ENCODE results near the gene DAPK1.

Gene DAPK1

DNA sequence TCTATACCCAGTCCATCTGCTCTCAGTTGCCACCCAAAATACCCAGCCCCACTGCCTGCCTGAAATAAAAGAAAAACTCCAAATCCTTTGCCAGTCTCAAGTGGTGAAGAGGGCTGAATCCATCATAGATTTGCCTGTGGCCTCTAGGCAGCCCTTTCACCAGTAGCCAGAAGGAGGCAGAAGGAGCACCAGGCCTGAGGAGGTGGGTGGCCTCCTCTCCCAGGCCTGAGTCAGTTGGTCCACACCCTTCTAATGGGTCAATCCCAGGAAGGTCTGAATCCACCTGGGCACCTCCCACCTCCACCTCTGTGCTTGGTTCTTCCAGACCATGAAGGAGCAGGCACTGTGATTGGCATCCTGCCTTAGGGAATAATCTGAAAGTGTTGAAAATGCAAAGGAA lies 97.0 kb downstream of the DAPK1 start:
- DNase-seq (ENCODE audit: low read depth), result no peak

DNA sequence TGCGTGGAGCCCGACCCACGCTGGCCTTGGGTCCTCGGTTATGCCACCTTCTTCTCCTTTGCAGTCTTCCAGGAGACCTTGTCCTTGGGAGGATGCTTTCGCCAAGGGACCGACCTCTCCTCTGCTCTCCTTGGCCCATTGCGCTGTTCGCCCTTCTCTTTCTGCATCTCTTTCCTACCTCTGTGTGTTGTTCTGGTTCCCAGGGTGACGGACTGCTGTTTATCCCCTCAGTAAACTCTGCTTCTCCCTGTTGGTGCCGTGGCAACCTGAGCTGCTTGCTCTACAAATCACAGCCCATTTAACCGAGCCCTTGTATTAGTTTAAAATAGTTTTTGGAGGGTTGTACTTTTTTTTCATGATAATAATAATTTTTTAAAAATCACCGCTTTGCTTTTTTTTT lies 97.9 kb downstream of the DAPK1 start:
- DNase-seq (ENCODE audit: low read depth), result no peak

DNA sequence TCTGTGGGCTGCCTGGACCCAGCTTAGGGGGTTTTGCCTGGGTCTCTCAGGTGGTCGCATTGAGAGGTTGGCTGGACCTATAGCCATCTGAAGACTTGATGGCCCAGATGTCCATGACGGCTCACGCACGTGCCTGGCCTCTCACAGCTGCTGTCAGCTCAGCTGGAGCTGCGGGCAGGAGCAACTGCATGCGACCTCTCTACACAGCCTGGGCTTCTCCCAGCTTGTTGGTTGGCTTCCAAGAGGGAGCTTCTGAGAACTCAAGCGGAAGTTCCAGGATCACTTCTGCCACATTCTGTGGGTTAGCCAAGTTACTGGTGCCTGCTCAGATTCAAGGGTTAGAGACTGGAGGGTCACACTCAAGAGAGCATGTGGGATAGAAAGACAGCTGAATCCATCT lies 99.2 kb downstream of the DAPK1 start:
- no peak for DNase-seq (ENCODE audit: low read depth)

DNA sequence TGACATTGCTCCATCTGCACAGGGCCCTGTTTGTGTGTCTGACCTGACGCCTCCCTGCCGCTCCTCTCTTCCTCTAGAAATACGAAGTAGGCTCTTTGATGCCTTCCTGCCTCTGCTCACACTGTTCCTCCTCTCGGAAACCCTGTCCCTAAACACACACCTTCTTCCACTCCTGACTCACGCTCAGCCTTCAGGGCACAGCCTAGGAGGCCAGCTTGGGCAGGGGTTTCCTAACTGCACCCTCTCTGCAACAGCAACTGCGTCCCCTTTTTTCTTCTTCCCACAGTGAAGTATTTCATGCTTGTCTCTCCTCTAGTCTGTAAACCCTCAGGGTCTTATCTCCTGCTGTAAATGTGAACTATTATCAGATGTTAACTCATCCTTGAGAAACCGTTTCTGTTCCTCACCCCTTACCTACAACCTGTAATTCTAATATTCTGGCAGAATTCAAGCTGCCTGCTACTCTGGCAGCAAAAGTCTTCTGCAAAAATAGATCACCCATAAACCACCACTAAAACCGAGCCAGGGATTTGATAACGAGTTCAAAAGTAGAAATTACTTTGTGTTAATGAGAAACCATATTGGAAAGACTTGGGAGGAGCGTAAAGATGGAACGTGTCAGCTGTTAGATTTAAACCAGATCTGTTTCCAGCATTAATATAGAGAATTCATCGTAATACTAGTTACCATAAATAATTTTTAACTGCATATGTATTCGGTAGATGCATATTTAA lies 100.2 kb downstream of the DAPK1 start:
- DNase-seq (ENCODE audit: low read depth), result no peak

DNA sequence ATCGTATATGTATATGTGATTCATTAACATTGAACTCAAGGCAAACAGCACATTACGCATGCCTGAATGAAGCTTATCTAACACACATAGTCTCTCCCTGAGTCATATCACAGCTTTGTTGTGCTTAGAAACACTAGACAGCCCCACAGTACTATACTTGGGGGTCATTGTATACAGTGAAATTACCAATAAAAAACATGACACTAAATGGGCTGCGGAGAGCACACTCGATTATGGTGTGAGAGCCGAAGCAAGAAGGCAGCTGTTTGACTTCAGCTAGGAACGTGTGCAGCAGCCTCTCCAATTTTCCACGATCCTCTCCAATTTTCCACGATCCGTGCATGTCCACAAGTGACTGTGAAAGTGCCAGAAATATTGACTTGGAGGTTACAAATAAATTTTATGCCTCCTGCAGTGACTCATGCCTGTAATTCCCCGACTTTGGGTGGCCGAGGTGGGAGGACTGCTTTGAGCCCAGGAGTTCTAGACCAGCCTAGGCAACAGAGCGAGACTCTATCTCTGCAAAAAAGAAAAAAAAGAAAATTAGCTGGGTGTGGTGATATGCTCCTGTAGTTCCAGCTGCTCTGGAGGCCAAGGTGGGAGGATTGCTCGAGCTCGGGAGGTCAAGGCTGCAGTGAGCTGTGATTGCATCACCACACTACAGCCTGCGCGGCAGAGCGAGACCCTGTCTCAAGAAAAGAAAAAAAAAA lies 102.4 kb downstream of the DAPK1 start:
- DNase-seq (ENCODE audit: low read depth), result no peak

DNA sequence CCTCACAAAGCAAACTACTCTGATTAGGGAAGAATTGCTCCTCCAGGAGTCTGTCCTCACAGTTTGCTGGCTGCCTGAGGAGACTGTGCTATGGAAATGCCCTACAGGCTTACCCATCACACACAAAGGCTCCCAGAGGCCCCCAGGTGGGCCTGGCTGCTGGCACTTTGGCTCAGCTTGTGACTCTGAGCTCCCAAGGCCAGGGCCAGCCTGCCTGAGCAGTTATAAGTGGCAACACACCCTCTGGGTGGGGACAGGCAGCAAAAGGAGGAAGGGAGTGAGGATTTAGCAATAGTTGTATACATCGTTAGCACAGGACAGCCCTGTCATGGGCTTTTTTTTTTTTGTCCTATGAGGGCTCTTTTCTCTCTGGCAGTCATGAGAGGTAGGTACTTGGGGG lies 103.5 kb downstream of the DAPK1 start:
- no peak for DNase-seq (ENCODE audit: low read depth)

DNA sequence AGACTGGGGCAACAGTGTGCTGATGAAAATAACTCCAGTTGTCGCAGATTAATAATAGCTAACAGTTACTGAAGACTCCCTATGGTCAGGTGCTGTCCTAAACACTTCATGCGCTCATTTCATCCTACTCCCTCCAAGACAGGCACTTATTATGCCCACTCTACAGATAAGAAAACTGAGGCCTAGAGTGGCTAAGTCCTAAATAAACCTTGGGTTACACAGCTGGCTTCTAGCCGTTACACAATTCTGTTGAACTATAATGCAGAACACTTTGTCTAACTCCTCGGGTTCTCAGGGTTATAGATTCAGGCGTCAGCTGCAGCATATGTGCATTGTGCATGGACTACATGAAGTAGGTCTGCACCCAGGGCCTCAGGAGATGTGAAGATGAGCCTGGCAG lies 103.9 kb downstream of the DAPK1 start:
- DNase-seq (ENCODE audit: low read depth), result no peak

DNA sequence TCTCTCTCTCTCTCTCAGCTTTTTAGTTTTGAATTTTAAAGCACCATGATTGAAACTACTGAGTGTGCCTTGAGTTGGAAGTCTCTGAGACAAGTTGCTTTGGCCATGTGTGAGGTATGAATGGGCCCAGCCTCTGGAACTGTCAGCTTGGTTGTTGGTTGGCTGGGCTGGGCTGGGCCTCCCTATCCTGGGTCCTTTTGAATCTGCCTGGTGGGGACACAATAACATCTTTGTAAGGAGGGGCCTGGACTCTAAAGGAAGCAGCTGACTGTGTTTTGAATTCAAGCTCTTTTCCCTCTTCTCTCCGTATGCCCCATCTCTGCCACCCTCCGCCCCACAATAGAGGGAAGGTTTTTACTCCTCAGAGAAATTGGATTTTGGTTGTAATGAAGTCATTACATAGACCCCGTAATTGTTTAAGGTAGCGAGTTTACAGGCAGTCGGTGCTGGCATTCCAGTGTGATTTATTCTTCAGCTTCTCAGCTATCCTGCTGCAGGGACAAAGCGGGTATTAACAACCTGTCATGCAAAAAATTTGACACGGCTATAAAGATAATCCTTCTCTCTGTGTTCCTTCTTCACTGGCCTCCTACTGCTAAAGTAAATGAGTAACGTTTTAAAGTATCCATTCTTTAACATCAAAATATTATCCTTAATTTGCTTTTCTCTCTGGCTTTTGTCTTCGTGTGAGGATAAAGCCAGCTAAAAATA lies 105.4 kb downstream of the DAPK1 start:
- no peak for DNase-seq (ENCODE audit: low read depth)

DNA sequence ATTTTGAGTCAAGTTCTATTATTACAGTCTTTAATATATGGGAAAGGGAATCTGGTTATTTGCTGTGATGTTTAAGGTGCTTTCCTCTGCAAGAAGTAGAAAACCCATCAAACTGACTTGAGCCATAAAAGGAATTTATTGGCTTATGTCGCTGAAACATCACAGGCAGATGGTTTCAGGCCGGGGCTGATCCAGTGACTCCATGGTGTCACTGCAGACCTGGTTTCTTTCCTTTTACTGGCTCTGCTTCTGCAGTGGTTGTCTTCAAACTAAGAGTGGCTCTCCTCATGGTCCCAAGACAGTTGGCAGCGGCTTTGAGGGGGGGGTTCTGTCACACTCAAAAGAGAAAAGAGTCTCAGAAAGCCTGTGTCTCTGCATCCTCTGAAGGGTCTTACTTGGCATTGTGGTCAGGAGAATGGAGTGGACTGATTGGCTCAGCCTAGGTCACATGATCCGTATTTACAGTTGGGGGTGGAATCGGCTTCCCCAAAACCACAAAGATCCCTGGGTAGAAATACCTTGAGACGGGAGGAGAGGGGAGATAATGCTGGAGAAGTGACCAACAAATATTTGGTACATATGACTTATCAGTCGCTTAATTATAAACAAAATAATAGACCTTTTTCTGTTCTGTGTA lies 106.3 kb downstream of the DAPK1 start:
- no peak for DNase-seq (ENCODE audit: low read depth)

DNA sequence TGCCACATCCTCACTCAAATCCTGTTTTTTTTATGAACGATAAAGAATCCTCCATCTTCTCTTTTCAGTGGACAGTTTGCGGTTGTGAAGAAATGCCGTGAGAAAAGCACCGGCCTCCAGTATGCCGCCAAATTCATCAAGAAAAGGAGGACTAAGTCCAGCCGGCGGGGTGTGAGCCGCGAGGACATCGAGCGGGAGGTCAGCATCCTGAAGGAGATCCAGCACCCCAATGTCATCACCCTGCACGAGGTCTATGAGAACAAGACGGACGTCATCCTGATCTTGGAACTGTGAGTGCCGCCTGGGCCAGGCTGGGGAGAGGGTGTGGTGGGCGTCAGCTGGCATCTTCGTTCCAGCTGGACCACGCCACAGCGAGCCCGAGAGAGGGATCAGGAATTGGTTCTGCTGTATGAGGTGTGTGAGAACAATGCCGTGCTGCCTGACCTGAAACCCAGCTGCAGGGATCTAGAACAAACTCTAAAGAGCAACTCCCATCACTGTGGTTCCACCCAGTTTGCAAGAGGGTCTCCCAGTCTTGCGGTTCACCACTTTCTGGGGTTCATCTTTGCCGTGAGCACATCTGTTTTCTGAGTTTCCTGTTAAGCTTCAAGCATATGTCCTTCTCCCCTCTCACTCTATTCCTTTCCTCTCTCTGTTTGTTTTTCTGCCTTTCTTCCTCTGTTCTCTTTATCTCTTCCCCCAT lies 107.4 kb downstream of the DAPK1 start:
- no peak for DNase-seq (ENCODE audit: low read depth)

DNA sequence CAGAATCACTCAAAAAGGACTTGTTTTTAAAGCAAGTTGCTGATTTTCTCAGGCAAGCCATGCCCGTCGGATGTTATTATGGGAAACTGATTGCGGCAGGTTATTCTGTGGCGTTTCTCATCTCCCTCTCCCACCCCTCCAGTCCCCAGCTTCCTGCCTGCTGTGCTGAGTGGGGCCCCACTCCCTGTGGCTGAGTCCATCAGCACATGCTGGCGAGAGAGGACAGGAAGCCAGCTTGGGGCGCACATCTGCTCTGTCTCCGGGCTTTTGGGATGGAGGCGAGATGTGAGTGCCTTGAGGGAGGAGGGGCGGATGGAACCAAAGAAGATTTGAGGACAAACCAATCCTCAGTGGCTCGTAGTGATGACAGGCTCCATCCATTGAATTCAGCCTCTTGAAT lies 108.0 kb downstream of the DAPK1 start:
- DNase-seq (ENCODE audit: low read depth), result no peak

DNA sequence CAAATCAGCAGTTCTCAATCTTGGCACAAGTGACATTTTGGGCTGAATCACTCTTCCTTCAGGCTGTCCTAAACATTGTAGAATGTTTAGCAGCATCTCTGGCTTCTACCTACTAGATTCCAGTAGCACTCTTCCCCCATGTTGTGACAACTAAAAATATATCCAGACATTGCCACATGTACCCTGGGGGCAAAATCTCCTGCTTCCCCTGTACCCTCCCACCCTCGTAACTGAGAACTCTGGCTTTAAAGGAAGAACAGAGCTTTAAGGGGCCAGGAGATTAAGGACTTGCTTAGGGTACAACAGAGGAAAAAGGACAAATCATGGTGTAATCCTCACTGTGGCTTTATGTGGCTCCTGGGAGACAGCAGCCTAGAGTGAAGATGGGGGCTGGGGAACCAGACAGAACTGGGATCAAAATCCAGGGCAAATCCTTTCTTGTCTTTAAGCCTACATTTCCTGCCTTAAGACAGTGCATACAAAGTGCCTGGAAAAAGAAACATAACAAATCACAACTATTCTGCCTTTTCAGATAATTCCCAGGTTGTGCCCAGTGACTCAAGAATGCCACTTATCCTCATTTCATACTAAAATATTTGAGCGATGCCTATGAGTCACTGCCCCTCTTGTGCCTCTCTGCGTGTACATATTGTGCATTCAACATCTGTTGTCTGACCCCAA lies 109.3 kb downstream of the DAPK1 start:
- DNase-seq (ENCODE audit: low read depth), result no peak

DNA sequence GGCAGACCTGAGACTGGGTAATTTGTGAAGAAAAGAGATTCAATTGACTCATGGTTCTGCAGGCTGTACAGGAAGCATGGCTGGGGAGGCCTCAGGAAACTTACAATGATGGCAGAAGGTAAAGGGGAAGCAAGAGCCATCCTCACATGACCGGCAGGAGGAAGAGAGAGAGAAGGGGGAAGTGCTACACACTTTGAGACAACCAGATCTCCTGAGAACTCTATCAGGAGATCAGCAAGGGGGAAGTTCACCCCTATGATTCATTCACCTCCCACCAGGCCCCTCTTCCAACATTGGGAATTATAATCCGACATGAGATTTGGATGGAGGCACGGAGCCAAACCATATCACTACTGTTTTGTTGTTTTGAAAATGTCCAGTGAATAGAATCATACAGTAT lies 110.2 kb downstream of the DAPK1 start:
- DNase-seq (ENCODE audit: low read depth), result no peak

DNA sequence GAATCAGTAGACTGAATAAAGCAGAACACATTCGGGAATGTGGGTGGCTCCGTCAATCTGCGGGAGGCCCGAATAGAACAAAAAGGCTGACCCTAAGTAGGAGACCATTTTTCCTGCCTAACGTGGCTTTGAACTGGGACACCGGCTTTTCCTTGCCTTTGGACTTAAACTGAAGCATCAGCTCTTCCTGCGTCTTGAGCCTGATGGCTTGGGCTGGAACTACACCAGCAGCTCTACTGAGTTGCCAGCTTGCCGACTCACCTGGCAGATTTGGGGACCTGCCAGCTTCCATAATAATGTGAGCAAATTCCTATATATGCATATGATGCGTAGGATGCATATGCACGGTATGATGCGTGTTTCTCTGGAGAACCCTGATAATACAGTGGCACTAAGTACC lies 111.3 kb downstream of the DAPK1 start:
- no peak for DNase-seq (ENCODE audit: low read depth)

DNA sequence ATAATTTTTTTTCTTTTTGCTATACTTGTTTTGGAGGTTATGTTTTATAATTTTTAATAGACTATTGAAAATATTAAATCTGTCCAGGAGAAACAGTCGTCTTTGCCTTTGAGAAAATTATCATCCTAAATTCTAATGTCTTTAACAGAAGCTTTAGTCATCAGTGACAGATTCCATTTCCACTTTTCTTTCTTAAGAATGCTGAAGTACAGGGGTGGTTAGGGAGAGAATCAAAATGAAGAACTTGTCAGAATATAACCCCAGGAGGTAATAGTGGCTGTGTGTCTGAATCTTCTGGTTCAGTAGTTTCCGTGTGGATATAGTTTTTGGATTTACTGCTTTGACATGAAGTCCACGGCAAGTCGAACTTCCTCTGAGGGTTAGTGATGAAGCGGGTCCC lies 111.8 kb downstream of the DAPK1 start:
- no peak for DNase-seq (ENCODE audit: low read depth)

DNA sequence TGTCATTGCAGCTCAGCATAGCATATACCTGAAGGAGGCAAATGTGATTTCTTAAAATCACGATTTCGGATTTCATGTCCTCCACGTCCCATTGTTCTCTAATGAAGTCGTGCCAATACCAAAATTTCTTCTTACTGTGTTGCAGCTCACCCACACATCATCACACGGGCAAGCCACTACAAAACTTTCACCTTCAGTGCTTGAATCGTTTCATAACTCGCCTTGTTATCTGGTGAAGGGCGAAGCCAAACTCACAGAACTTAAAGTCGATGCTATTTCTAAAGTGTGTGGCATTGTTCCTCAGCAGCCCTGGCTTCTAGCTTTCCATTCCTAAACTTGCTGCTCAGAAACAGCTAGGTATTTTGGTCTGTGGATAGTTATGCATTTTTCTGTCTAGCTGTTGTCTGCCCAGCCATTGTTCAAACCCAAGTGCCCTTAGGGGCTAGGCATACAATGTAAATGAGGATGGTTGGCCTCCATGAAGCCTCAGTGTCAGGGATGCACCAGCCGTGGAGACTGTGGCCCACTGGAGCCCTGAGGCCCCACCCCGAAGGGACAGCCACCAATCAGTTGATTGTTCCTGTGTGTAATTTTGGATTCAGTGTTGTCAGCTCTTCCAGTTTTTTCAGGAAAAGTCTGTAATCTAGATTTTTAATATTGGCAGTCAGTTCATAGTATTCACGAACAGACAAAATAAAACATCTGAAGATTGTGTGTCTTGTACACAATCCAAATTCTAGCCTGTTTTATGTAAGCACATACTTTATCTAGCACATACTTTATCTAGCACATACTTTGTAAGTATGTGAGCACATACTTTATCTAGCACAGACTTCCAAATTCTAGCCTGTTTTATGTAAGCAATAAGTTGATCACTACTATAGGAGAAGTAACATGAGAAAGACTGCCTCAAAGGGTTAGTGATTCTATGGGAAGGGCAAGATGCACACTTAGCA lies 112.8 kb downstream of the DAPK1 start:
- DNase-seq (ENCODE audit: low read depth), result no peak

DNA sequence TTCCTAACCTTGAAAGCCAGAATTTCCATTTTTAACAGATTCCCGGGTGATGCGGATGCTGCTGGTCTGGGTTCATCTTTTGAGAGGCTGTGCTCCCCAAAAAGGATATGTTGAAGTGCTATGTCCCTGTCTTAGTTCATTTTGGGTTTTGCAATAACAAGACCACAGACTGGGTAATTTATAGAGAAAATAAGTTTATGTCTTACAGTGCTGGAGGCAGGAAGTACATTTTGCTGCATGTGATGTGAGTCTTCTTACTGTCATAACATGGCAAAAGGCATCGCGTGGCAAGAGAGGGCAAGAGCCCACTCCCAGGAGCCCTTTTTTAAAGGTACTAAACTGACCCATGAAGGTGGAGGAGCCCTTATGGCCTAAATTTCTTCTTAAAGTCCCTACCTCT lies 114.1 kb downstream of the DAPK1 start:
- no peak for DNase-seq (ENCODE audit: low read depth)

DNA sequence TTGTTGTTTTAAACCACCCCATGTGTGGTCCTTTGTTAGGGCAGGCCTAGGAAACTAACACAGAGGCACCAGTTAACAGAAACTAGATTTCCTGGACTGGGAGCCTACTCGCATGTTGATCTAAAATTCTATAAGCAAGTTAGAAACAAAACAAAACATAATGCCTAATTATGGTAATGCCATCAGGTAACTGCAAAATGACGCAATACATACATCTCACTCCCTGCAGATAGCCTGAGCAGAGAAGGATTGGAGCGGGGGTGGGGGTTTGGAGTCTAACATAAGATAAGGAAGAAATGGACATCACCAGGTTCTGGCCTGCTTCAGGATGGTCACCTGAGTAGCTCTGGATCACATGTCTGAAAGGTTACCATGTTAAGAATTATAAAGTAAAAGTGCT lies 114.9 kb downstream of the DAPK1 start:
- no peak for DNase-seq (ENCODE audit: low read depth)

DNA sequence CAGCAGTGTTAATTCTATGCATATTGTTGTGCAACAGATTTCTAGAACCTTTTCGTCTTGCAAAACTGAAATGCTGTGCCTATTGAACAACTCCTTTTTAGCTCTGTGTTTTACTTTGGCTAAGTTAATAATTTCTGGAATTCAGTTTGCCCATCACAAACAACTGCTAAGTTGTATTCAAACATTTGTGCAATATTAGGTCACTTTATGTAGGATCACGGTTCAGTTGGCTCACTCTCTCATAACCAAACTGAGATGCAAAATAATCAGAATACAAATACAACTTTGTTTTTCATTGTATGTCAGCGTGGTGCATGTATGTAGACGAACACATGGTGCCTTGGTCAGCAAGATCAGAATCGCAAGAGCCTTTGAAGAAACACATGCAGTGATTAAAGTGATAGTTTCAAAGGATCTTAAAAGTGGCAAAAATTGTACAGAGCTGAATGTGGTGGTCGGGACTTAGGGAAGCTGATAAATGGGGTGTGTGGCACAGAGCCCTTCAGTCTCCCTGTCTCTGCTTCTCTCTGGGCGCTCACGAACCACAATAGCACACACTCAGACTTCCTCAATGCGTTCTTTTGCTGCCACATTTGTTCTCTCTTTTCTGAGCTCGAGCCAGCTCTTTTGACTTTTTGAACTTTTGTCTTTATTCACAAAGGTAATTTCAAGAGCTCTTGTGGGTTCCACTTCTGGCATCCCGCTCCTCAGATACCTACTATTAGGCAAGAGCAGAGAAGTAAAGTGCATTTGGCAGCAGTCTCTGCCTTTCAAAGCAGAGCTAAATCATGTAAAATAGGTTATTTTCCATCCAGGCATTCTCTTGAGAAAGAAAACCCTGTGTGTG lies 115.8 kb downstream of the DAPK1 start:
- DNase-seq (ENCODE audit: low read depth), result no peak

DNA sequence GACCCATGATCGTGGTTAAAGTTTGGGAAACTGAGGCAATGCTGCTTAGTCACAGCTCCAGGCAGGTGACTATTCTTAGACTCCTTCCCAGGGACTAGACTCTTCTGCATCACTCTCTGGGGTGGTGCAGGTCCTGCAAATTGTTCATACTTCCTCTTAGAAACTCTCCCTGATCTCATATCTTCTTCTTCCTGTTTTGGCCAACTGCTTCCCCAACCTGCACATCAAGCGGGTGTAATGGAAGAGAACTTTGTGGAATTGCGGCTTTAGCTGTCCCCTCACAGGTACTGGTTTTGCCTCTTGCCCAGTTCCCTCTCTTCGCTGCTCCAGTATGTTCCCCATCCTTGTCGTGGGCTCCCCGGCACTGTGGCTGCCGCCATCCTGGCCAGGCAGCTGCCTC lies 116.7 kb downstream of the DAPK1 start:
- no peak for DNase-seq (ENCODE audit: low read depth)
